Measurements from ENCODE around the gene TP53TG5. TPM values are rescaled to one million over a fixed set of nuclear protein-coding genes. Genes with fewer than 3 reads are reported as not detected.

The TP53TG5 gene
- total and polyA plus RNA-seq, 2 donors (not counting 1 experiment from before 2014, with no cell fraction given), result 0.14 TPM; not detected in 1

- peak overlapping the region in 2 of 4 experiments; percentile 0 to 12 for H3K4me3 ChIP-seq (replicated peaks in 1 of 4; ENCODE audit: control extremely low read depth in 1 of 4, insufficient read depth in 1 of 4, low read depth in 3 of 4, low read length in 4 of 4)
- peaks cover 25% of the 10 kb centered on the region for H3K36me3 ChIP-seq (ENCODE audit: control insufficient read depth, insufficient read depth, low read length)
- H3K4me2 ChIP-seq (ENCODE audit: extremely low read depth, insufficient read depth, low read length), result peak overlapping the region; percentile 81
- no peaks in the 10 kb centered on the region for H3K9me3 ChIP-seq (ENCODE audit: control insufficient read depth, insufficient read depth, low read depth, low read length)
- peak overlapping the region; percentile 51 for H3K9ac ChIP-seq (ENCODE audit: insufficient read depth, low read length)
- H3K27me3 ChIP-seq (ENCODE audit: control insufficient read depth, insufficient read depth, low read length), result no peaks in the 10 kb centered on the region
- peaks cover 50% of the 10 kb centered on the region for H3K4me1 ChIP-seq (ENCODE audit: control insufficient read depth, extremely low read depth, insufficient read depth, low read length)
- no peaks in the 10 kb centered on the region for H4K20me1 ChIP-seq (ENCODE audit: control insufficient read depth, extremely low read depth, insufficient read depth, low read length)
- DNase-seq (ENCODE audit: low read depth in 2 of 2), result peak; percentile 70 to 97
- H3K27ac ChIP-seq (ENCODE audit: insufficient read depth, low read length), result peak overlapping the region; percentile 99
- H3K79me2 ChIP-seq (ENCODE audit: control insufficient read depth, insufficient read depth, low read length), result peaks cover 68% of the 10 kb centered on the region
- H2AFZ ChIP-seq (ENCODE audit: low read length), result no peak overlapping the region
- TF ChIP-seq, protein P1, sequence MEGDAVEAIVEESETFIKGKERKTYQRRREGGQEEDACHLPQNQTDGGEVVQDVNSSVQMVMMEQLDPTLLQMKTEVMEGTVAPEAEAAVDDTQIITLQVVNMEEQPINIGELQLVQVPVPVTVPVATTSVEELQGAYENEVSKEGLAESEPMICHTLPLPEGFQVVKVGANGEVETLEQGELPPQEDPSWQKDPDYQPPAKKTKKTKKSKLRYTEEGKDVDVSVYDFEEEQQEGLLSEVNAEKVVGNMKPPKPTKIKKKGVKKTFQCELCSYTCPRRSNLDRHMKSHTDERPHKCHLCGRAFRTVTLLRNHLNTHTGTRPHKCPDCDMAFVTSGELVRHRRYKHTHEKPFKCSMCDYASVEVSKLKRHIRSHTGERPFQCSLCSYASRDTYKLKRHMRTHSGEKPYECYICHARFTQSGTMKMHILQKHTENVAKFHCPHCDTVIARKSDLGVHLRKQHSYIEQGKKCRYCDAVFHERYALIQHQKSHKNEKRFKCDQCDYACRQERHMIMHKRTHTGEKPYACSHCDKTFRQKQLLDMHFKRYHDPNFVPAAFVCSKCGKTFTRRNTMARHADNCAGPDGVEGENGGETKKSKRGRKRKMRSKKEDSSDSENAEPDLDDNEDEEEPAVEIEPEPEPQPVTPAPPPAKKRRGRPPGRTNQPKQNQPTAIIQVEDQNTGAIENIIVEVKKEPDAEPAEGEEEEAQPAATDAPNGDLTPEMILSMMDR (conservative IDR thresholded peaks at IDR 0.05 in 1 of 2, IDR thresholded peaks at IDR 0.05 in 1 of 2; ENCODE audit: low read depth in 1 of 2, low read length in 2 of 2), result no peak
- TF ChIP-seq EZH2 (IDR thresholded peaks at IDR 0.05; ENCODE audit: low read length, missing control alignments), result no peak
Observed at GRCh38 chr20:45336530-45337366, 41.4 kb downstream of the TP53TG5 start.

DNA sequence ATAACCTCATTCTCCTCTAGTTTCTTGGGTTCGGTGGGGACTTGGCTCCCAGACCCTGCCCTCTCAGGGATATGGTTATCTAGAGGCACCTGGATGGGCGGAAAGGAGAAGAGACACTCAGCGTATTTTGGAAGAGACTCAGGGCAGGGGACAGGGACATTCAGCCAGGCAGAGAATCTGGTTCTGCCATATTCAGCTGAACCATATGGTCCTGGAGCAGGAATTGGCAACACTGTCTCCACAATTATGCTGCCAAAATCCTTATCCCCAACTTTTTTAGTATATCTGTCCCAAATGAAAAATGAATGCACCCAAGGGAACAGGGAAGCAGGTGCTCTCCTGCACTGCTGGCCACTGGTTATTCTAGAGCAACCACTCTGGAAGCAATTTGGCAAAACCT lies 47.6 kb downstream of the TP53TG5 start:
- no peak overlapping the region for H2AFZ ChIP-seq (ENCODE audit: low read length)
- no peak overlapping the region for H3K4me3 ChIP-seq (replicated peaks in 1 of 4; ENCODE audit: control extremely low read depth in 1 of 4, insufficient read depth in 1 of 4, low read depth in 3 of 4, low read length in 4 of 4)
- no peaks in the 10 kb centered on the region for H4K20me1 ChIP-seq (ENCODE audit: control insufficient read depth, extremely low read depth, insufficient read depth, low read length)
- peaks cover under 1% of the 10 kb centered on the region for H3K4me1 ChIP-seq (ENCODE audit: control insufficient read depth, extremely low read depth, insufficient read depth, low read length)
- H3K4me2 ChIP-seq (ENCODE audit: extremely low read depth, insufficient read depth, low read length), result no peak overlapping the region
- no peak for DNase-seq (ENCODE audit: low read depth in 2 of 2)
- no peaks in the 10 kb centered on the region for H3K27me3 ChIP-seq (ENCODE audit: control insufficient read depth, insufficient read depth, low read length)
- TF ChIP-seq, protein P1 (conservative IDR thresholded peaks at IDR 0.05 in 1 of 2, IDR thresholded peaks at IDR 0.05 in 1 of 2; ENCODE audit: low read depth in 1 of 2, low read length in 2 of 2), result no peak
- no peak for TF ChIP-seq EZH2 (IDR thresholded peaks at IDR 0.05; ENCODE audit: low read length, missing control alignments)
- H3K9me3 ChIP-seq (ENCODE audit: control insufficient read depth, insufficient read depth, low read depth, low read length), result no peaks in the 10 kb centered on the region
- H3K9ac ChIP-seq (ENCODE audit: insufficient read depth, low read length), result no peak overlapping the region
- H3K27ac ChIP-seq (ENCODE audit: insufficient read depth, low read length), result no peak overlapping the region
- H3K36me3 ChIP-seq (ENCODE audit: control insufficient read depth, insufficient read depth, low read length), result peaks cover 32% of the 10 kb centered on the region
- peaks cover 33% of the 10 kb centered on the region for H3K79me2 ChIP-seq (ENCODE audit: control insufficient read depth, insufficient read depth, low read length)

- Histone ChIP-seq H4K20me1 (ENCODE audit: control insufficient read depth, extremely low read depth, insufficient read depth, low read length) (no peaks in the 10 kb centered on the region), H3K36me3 (ENCODE audit: control insufficient read depth, insufficient read depth, low read length) (peaks cover 31% of the 10 kb centered on the region), H3K79me2 (ENCODE audit: control insufficient read depth, insufficient read depth, low read length) (peaks cover 25% of the 10 kb centered on the region), H3K9me3 (ENCODE audit: control insufficient read depth, insufficient read depth, low read depth, low read length) (no peaks in the 10 kb centered on the region), H2AFZ (ENCODE audit: low read length) (no peak overlapping the region), H3K9ac (ENCODE audit: insufficient read depth, low read length) (no peak overlapping the region), H3K4me3 (replicated peaks in 1 of 4; ENCODE audit: control extremely low read depth in 1 of 4, insufficient read depth in 1 of 4, low read depth in 3 of 4, low read length in 4 of 4) (no peak overlapping the region), H3K27me3 (ENCODE audit: control insufficient read depth, insufficient read depth, low read length) (no peaks in the 10 kb centered on the region), H3K4me1 (ENCODE audit: control insufficient read depth, extremely low read depth, insufficient read depth, low read length) (no peaks in the 10 kb centered on the region), H3K4me2 (ENCODE audit: extremely low read depth, insufficient read depth, low read length) (no peak overlapping the region), H3K27ac (ENCODE audit: insufficient read depth, low read length) (no peak overlapping the region)
- TF ChIP-seq, protein P1 (conservative IDR thresholded peaks at IDR 0.05 in 1 of 2, IDR thresholded peaks at IDR 0.05 in 1 of 2; ENCODE audit: low read depth in 1 of 2, low read length in 2 of 2), result no peak
- TF ChIP-seq EZH2 (IDR thresholded peaks at IDR 0.05; ENCODE audit: low read length, missing control alignments), result no peak
- DNase-seq (ENCODE audit: low read depth in 2 of 2), result no peak
Observed at GRCh38 chr20:45329497-45330319, 48.4 kb downstream of the TP53TG5 start.

All from fibroblast of lung (primary cell).